Activated T-cell treated with anti-CD3 and anti-CD28 coated beads, Interleukin-2, amount 50 U/mL, for 72 hours (primary cell): ENCODE data around the gene TRIAP1. TPM values are rescaled to one million over a fixed set of nuclear protein-coding genes. Genes with fewer than 3 reads are reported as not detected.

Experiments used
- ATAC-seq, 2 donors: fragments of 150-1000 bp; cut with Tn5 transposase; replicated peaks in 1 of 2; 2 replicates each; pipeline ENCODE4 v1.10.0; 2021; ENCODE audit warnings: moderate library complexity in 2 of 2, mild to moderate bottlenecking in 1 of 2
- DNase-seq, 2 donors: peaks; one replicate each; pipeline ENCODE4 v3.0.0; 2021 to 2022; ENCODE audit warnings: mixed read lengths in 1 of 2
- H3K27ac Mint-ChIP-seq: one replicate; pipeline ENCODE4 v1.8.0; 2022; ENCODE audit warnings: mild to moderate bottlenecking, moderate library complexity, mixed read lengths
- H3K27me3 Mint-ChIP-seq: one replicate; pipeline ENCODE4 v1.8.0; 2022; ENCODE audit warnings: low read depth, mixed read lengths
- H3K36me3 Mint-ChIP-seq, 2 donors: one replicate each; pipeline ENCODE4 v1.8.0; 2022; ENCODE audit warnings: mixed read lengths in 2 of 2, mild to moderate bottlenecking in 1 of 2; ENCODE audit not compliant: insufficient read depth in 2 of 2
- H3K4me1 Mint-ChIP-seq: one replicate; pipeline ENCODE4 v1.8.0; 2022; ENCODE audit warnings: low read depth, mixed read lengths
- H3K4me3 Mint-ChIP-seq, 2 donors: one replicate each; pipeline ENCODE4 v1.8.0; 2022; ENCODE audit warnings: mild to moderate bottlenecking in 2 of 2, mixed read lengths in 2 of 2, moderate library complexity in 2 of 2
- H3K9me3 Mint-ChIP-seq, 2 donors: one replicate each; pipeline ENCODE4 v1.8.0; 2022; ENCODE audit warnings: mixed read lengths in 2 of 2
- total RNA-seq, 2 donors: library from RNA; stranded (reverse); gene quantifications; one replicate each; pipeline ENCODE4 v1.2.3, GENCODE V29; 2022

TRIAP1 gene
- total RNA-seq, 2 donors from 2014 or later = 44.5 to 68.0 TPM

DNA sequence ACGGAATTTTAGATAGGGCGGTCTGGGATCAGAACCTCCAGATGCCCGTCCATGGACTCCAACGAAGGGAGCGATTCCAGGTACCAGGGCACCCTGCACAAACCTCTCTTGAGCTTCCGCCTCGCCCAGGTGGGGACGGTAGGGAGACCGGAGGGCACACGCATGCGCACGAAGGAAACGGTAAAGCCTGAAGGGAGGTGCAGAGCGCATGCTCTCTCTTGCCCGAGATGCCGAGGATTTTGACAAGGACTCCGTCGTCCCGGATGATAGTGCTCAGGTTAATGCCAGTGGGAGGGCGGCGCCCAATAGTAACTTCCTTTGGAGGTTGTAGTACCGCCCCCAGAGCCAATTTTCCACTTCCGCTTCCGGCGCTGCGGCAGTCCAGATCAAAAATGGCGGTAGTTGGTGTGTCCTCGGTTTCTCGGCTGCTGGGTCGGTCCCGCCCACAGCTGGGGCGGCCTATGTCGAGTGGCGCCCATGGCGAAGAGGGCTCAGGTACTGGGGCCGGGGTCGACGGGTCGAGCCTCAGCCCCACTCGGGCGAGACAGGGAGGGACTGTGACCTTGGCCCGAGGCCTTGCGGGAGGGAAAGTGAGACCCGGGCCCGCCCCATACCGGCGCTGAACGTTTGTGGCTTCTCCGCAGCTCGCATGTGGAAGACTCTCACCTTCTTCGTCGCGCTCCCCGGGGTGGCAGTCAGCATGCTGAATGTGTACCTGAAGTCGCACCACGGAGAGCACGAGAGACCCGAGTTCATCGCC, 8.3 kb downstream of the TRIAP1 start, which contains the start of gene COX6A1:
COX6A1 (plus strand) TSS at position 379 of the 760 bp plus-strand sequence; CDS start at position 393, 14 bp downstream.
- H3K4me3 Mint-ChIP-seq = peak within 1 kb of the TSS; percentile 89 to 92
- DNase-seq = peak; percentile 96 to 99
- peaks cover 31% of the 10 kb centered on the region for H3K4me1 Mint-ChIP-seq
- peak; percentile 97 to 98 for ATAC-seq
- H3K9me3 Mint-ChIP-seq = no peaks in the 10 kb centered on the region
- no peaks in the 10 kb centered on the region for H3K27me3 Mint-ChIP-seq
- peaks cover 2 to 11% of the 10 kb centered on the region in 2 donors for H3K36me3 Mint-ChIP-seq
- peak within 1 kb of the TSS; percentile 90 for H3K27ac Mint-ChIP-seq

DNA sequence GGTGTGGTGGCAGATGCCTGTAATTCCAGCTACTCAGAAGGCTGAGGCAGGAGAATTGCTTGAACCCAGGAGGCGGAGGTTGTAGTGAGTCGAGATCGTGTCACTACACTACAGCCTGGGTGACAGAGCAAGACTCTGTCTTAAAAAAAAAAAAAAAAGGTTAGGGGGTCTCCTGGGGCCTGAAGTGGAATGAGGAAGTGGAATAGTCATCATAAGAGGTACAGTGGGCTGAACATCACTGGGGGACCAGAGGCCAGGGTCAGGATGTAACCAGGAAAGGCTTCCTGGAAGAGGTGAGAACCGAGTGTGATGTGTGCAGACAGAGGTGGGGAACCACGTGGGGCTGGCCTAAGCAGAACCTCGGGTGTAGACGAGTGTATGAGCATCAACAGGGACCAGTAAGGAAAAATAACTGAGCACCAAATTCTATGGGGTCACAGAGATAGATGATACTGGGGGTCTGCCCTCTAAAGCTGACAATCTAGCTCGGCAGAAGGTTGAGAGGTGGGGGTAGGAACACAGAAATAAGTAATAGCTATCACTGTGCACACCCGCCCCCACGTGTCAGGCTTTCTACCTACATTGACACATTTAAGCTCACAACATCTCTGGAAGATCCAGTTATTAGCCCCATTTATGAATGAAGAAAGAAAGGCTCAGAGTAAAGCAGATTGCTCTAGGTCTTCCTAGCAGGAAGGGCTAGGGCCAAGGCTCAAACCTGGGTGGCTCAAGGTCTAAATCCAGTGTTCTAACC, 13.2 kb downstream of the TRIAP1 start:
- no peaks in the 10 kb centered on the region for H3K9me3 Mint-ChIP-seq
- H3K27me3 Mint-ChIP-seq = peaks cover 11% of the 10 kb centered on the region
- H3K4me3 Mint-ChIP-seq = no peak overlapping the region

DNA sequence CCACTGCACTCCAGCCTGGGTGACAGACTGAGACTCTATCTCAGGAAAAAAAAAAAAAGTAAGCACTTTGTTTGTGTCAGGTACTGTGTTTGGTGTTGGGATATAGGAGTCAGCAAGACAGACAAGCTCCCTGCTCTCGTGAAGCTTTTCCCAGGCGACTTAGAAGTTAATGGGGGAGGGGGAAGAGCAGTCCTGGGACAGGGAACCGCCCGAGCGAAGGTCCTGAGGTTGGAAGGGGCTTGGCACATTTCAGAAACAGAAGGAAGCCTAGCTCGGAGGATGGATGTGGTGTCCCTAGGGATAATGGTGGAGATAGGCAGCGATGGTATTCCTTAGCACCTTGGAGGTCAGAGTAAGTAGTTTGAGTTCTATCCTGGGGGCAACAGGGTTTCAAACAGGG, 16.8 kb downstream of the TRIAP1 start:
- no peak for ATAC-seq
- peak overlapping the region in 1 of 2 donors; percentile 16 for H3K4me3 Mint-ChIP-seq
- H3K36me3 Mint-ChIP-seq = no peaks in the 10 kb centered on the region
- peaks cover 10% of the 10 kb centered on the region for H3K4me1 Mint-ChIP-seq
- no peak overlapping the region for H3K27ac Mint-ChIP-seq
- DNase-seq = no peak
- H3K27me3 Mint-ChIP-seq = peaks cover 11% of the 10 kb centered on the region
- H3K9me3 Mint-ChIP-seq = no peaks in the 10 kb centered on the region

More for the DNA sequence above, 13.2 kb downstream of the TRIAP1 start:
- no peak for DNase-seq
- H3K27ac Mint-ChIP-seq = no peak overlapping the region
- no peaks in the 10 kb centered on the region for H3K36me3 Mint-ChIP-seq
- no peak for ATAC-seq
- H3K4me1 Mint-ChIP-seq = peaks cover 15% of the 10 kb centered on the region

DNA sequence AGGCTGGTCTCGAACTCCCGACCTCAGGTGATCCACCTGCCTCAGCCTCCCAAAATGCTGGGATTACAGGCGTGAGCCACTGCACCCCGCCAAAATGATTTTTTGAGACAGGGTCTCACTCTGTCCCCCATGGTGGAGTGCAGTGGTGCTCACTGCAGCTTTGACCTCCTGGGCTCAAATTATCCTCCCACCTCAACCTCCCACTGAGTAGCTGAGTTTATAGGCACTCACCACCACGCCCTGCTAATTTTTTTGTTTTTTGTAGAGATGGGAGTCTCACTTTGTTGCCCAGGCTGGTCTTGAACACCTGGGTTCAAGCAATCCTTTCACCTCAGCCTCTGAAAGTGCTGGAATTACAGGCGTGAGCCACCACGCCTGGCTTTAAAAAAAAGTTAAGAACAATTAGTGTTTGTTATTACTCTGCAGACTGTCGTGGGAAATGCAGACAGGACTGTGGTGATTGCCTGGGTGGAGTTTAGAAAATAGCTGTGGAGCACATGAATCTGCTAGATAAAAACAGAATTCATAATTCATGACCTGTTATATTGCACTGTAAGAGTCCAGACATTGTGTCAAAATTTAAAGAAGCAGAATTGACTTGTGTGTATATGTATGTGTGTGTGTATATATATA, 17.5 kb downstream of the TRIAP1 start:
- no peaks in the 10 kb centered on the region for H3K36me3 Mint-ChIP-seq
- no peaks in the 10 kb centered on the region for H3K9me3 Mint-ChIP-seq
- no peak for ATAC-seq
- H3K27me3 Mint-ChIP-seq = peaks cover 11% of the 10 kb centered on the region
- H3K27ac Mint-ChIP-seq = no peak overlapping the region
- no peak overlapping the region for H3K4me3 Mint-ChIP-seq
- DNase-seq = no peak
- peaks cover 10% of the 10 kb centered on the region for H3K4me1 Mint-ChIP-seq

DNA sequence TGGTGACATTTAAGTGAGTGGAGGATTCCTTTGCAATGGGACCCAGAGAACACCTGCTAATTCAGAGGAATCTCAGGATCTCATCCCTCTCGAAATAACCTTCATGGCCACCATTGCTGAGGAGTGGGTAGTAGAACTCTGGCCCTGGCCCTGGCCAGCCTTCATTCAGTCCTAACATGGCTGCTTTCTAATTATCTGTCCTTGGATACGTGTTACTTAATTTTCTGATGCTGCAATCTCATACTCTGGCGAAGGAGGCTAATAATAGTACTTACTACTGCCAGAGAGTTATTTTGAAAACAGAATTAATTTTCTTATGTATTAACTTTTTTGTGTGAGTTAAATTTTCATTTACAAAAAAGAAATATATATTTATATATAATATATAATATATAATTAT, 20.4 kb downstream of the TRIAP1 start:
- Mint-ChIP-seq H3K9me3 (no peaks in the 10 kb centered on the region), H3K4me3 (no peak overlapping the region), H3K27me3 (peaks cover 11% of the 10 kb centered on the region), H3K27ac (no peak overlapping the region), H3K36me3 (no peaks in the 10 kb centered on the region), H3K4me1 (peaks cover 5% of the 10 kb centered on the region)
- no peak for ATAC-seq
- no peak for DNase-seq

DNA sequence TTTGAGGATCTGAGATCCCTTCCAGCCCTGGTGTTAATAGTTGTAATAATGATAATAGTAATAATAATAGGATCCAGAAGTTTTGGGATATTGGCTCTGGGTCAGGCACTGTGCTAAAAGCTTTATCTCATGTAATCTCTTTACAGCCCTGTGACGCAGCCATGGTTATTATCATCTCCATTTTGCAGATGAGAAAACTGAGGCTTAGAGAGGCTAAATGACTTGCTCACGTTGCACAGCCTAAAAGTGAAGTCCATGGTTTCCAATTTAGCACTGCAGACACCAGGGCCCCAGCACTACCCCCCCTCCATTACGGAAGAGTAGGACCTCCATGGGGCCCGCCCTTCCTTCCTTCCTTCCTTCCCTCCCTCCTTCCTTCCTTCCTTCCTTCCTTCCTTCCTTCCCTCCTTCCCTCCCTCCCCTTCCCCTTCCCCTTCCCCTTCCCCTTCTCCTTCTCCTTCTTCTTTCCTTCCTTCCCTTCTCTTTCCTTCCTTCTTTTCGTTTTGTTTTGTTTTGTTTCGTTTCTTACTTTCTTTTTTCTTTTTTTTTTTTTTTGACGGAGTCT, 23.2 kb downstream of the TRIAP1 start:
- H3K9me3 Mint-ChIP-seq = no peaks in the 10 kb centered on the region
- H3K27ac Mint-ChIP-seq = no peak overlapping the region
- H3K4me3 Mint-ChIP-seq = peak overlapping the region in 1 of 2 donors; percentile 20
- DNase-seq = no peak
- H3K4me1 Mint-ChIP-seq = no peaks in the 10 kb centered on the region
- ATAC-seq = no peak
- no peaks in the 10 kb centered on the region for H3K27me3 Mint-ChIP-seq
- no peaks in the 10 kb centered on the region for H3K36me3 Mint-ChIP-seq

DNA sequence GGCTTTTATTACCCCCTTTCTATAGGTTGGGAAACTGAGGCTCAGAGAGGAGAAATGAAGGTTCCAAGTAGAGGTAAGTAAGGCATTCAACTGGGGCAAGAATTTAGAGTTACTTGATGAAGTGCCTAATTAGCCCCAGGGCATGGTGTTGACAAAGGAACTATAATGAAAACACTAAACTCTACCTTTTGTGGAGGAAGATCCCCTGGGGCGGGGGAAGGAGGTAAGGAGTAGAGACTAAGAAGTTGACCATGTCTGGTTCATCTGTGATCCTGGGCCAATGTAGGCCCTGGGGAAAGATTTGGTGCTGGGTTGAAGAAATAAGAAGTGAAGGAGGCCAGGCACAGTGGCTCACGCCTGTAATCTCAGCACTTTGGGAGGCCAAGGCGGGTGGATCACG, 24.5 kb downstream of the TRIAP1 start:
- no peak for ATAC-seq
- H3K36me3 Mint-ChIP-seq = no peaks in the 10 kb centered on the region
- H3K4me1 Mint-ChIP-seq = no peaks in the 10 kb centered on the region

DNA sequence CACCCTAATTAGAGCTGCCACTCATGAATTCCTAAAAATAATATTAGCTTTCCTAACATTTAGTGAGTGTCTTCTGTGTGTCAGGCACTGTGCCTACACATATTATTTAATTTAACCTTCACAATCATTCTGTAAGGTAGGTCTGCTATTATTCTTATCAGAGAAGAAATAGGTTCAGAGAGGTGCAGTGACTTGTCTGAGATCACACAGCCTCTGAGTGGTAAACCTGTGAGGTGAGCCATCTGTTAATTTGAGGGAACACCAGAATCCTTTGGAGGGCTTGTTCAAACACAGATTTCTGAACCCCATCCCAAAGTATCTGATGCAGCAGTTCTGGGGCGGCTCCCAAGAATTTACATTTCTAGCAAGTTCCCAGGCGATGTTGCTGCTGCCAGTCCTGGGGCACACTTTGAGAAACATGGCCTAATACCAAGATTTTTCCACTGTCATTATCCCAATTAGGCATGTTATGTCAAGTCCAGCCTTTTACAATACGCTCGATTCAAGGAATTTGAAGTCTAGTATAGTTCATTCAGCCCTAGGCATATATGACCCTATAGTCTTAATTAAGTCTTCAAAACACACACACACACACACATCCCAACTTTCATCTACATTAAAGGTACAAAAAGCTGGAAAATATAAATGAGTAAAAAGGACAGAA, 28.1 kb downstream of the TRIAP1 start:
- Mint-ChIP-seq H3K27ac (peak overlapping the region; percentile 5), H3K4me1 (no peaks in the 10 kb centered on the region), H3K36me3 (no peaks in the 10 kb centered on the region), H3K9me3 (no peaks in the 10 kb centered on the region), H3K4me3 (no peak overlapping the region), H3K27me3 (no peaks in the 10 kb centered on the region)
- ATAC-seq (no peak), DNase-seq (no peak)

More for the DNA sequence above, 24.5 kb downstream of the TRIAP1 start:
- H3K27me3 Mint-ChIP-seq = no peaks in the 10 kb centered on the region
- no peak overlapping the region for H3K4me3 Mint-ChIP-seq
- DNase-seq = no peak
- no peak overlapping the region for H3K27ac Mint-ChIP-seq
- H3K9me3 Mint-ChIP-seq = no peaks in the 10 kb centered on the region

DNA sequence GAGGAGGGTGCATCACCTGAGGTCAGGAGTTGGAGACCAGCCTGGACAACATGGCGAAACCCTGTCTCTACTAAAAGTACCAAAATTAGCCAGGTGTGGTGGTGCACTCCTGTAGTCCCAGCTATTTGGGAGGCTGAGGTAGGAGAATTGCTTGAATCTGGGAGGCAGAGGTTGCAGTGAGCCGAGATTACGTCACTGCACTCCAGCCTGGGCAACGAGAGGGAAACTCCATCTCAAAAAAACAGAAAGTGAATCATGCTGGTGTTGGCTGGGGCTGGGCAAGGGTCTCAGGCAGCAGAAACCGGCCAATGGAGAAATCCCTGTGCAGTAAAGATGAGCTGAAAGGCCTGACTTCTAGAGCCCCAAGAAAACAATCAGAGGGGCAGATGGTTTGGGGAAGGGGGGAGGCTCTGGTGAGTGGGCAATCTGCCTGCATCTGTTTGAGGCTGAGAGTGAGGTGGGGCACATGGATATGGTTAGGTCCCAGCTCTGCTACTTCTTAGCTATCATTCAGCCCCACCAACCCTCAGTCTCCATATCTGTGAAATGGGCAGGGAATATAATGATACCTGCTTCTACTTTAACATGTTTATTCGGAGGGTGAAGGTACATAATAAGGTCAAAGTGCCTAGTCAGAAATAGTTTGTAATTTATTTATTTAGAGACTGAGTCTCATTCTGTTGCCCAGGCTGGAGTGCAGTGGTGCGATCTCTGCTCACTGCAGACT, 29.5 kb downstream of the TRIAP1 start:
- ATAC-seq (no peak), DNase-seq (no peak)
- Mint-ChIP-seq H3K9me3 (no peaks in the 10 kb centered on the region), H3K27me3 (peaks cover 5% of the 10 kb centered on the region), H3K4me3 (no peak overlapping the region), H3K4me1 (no peaks in the 10 kb centered on the region), H3K36me3 (no peaks in the 10 kb centered on the region), H3K27ac (no peak overlapping the region)

DNA sequence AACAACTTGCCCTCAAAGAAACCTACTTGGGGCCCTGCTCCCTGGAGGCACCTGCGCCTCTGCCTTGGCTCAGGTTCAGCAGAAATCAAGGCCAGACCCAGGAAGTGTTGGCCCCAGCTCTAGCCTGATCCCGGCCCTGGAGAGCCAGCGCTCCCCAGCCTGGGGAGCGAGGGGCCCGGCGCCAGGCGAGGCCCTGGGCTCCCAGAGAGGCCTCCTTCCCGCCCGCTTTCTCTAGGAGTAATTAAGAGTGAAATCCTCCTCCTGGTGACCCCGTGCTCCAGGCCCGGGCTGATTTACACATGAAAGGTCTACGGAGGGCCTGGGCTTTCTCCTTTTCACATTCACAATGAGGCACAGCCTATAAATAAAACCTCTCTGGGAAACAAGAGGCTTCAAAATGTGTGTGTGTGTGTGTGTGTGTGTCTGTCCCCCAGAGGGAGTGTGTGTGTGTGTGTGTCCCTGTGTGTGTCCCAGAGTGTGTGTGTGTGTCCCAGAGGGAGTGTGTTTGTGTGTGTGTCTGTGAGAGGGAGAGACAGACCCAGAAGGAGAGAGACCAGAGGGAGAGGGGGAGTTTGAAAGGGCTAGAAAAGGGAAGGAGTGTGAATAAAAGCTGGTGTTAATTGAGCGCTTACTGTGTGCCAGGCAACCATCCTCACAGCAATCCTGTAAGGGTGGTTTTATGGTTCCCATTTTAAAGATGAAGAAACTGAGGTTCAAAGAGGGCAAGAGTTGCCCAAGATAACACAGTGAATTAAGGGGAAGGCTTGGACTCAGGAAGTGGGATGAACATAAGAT, 32.1 kb downstream of the TRIAP1 start:
- Mint-ChIP-seq H3K27ac (no peak overlapping the region), H3K9me3 (no peaks in the 10 kb centered on the region), H3K4me3 (no peak overlapping the region), H3K27me3 (peaks cover 5% of the 10 kb centered on the region), H3K4me1 (no peaks in the 10 kb centered on the region), H3K36me3 (no peaks in the 10 kb centered on the region)
- no peak for ATAC-seq
- no peak for DNase-seq

DNA sequence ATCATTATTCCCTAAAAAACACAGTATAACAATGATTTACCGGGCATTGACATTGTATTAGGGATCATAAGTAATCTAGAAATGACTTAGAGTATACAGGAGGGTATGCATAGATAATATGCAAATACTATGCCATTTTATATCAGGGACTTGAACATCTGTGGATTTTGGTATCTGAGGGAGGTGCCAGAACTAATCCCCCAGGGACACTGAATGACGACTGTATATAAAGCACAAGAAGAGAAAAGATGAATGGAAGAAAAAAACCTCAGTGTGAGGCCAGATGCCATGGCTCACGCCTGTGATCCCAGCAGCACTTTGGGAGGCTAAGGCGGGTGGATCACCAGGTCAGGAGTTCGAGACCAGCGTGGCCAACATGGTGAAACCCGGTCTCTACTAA, 33.8 kb downstream of the TRIAP1 start:
- Mint-ChIP-seq H3K27me3 (peaks cover 5% of the 10 kb centered on the region), H3K27ac (no peak overlapping the region), H3K4me1 (no peaks in the 10 kb centered on the region), H3K36me3 (no peaks in the 10 kb centered on the region), H3K4me3 (no peak overlapping the region), H3K9me3 (no peaks in the 10 kb centered on the region)
- no peak for ATAC-seq
- DNase-seq = no peak
